ENCODE data around the gene SACS. TPM values are rescaled to one million over a fixed set of nuclear protein-coding genes. Genes with fewer than 3 reads are reported as not detected.
"Not testable (repeated sequence)": the region's sequence is repeated elsewhere in the genome, so short reads cannot be mapped to it uniquely, and the experiment has no call there.

The SACS gene
- total RNA-seq, 1 experiment from 2014 or later: 19.8 TPM

GRCh38 chr13:23411220-23411619, 22.3 kb downstream of the SACS start:
- no peak for DNase-seq (ENCODE audit: low read depth, low spot score)
- Histone ChIP-seq H3K27ac (ENCODE audit: low read length) (no peak overlapping the region), H3K4me3 (ENCODE audit: low read depth in 2 of 2, low read length in 2 of 2) (no peak overlapping the region), H3K4me1 (ENCODE audit: control insufficient read depth, insufficient read depth, low read length) (no peaks in the 10 kb centered on the region), H3K9me3 (ENCODE audit: control insufficient read depth, insufficient read depth, low read depth, low read length) (no peaks in the 10 kb centered on the region), H3K36me3 (ENCODE audit: control insufficient read depth, insufficient read depth, low read length) (no peaks in the 10 kb centered on the region), H3K27me3 (ENCODE audit: control insufficient read depth, insufficient read depth, low read length) (no peaks in the 10 kb centered on the region)
- TF ChIP-seq REST (IDR thresholded peaks at IDR 0.05; ENCODE audit: insufficient read depth in 1 of 2, low read depth in 2 of 2, low read length in 1 of 2) (no peak), POLR2AphosphoS5 (IDR thresholded peaks at IDR 0.05; ENCODE audit: low read depth, low read length) (no peak), CTCF (IDR thresholded peaks at IDR 0.05) (no peak), SIN3A (IDR thresholded peaks at IDR 0.05; ENCODE audit: borderline replicate concordance, insufficient read depth, low read depth, low read length) (no peak), TCF7L2 (IDR thresholded peaks at IDR 0.05; ENCODE audit: low read depth, low read length) (no peak)
- no TSS peak for BruUV-seq (replicated peaks)
- ATAC-seq: no peak
- POLR2A ChIA-PET: no interaction called here
- CTCF ChIA-PET: no interaction called here
- intact Hi-C loops (cut with micrococcal nuclease; ENCODE audit: unreplicated experiment) (no loop called here), in situ Hi-C loops (cut with HindIII; ENCODE audit: low pct_unique_long_range_greater_than_20kb, low sequenced_read_pairs) (no loop called here)

- POLR2A ChIA-PET: no interaction called here
- in situ Hi-C loops (cut with HindIII; ENCODE audit: low pct_unique_long_range_greater_than_20kb, low sequenced_read_pairs): no loop called here
- Histone ChIP-seq H3K27ac (ENCODE audit: low read length) (no peak overlapping the region), H3K9me3 (ENCODE audit: control insufficient read depth, insufficient read depth, low read depth, low read length) (no peaks in the 10 kb centered on the region), H3K4me3 (ENCODE audit: low read depth in 2 of 2, low read length in 2 of 2) (no peak overlapping the region), H3K27me3 (ENCODE audit: control insufficient read depth, insufficient read depth, low read length) (no peaks in the 10 kb centered on the region), H3K4me1 (ENCODE audit: control insufficient read depth, insufficient read depth, low read length) (no peaks in the 10 kb centered on the region), H3K36me3 (ENCODE audit: control insufficient read depth, insufficient read depth, low read length) (no peaks in the 10 kb centered on the region)
- intact Hi-C loops (cut with micrococcal nuclease; ENCODE audit: unreplicated experiment): no loop called here
- ATAC-seq (no peak), DNase-seq (ENCODE audit: low read depth, low spot score) (no peak)
- no TSS peak for BruUV-seq (replicated peaks)
- no peak for TF ChIP-seq TCF7L2 (IDR thresholded peaks at IDR 0.05; ENCODE audit: low read depth, low read length)
- CTCF ChIA-PET: interaction anchor here (0.7 kb wide), 1 partner anchor 404 kb away, joined by 7 read pairs; no protein-coding TSS in a partner anchor
Measured at GRCh38 chr13:23408026-23408425, 25.5 kb downstream of the SACS start.

- in situ Hi-C loops (cut with HindIII; ENCODE audit: low pct_unique_long_range_greater_than_20kb, low sequenced_read_pairs); H3K4me1 ChIP-seq (ENCODE audit: control insufficient read depth, insufficient read depth, low read length); DNase-seq (ENCODE audit: low read depth, low spot score); H3K36me3 ChIP-seq (ENCODE audit: control insufficient read depth, insufficient read depth, low read length); H3K27me3 ChIP-seq (ENCODE audit: control insufficient read depth, insufficient read depth, low read length); H3K9me3 ChIP-seq (ENCODE audit: control insufficient read depth, insufficient read depth, low read depth, low read length); CTCF ChIA-PET; ATAC-seq; H3K27ac ChIP-seq (ENCODE audit: low read length); BruUV-seq (replicated peaks); POLR2A ChIA-PET; intact Hi-C loops (cut with micrococcal nuclease; ENCODE audit: unreplicated experiment); H3K4me3 ChIP-seq (ENCODE audit: low read depth in 2 of 2, low read length in 2 of 2): not testable (repeated sequence)
Measured at GRCh38 chr13:23401156-23401555, 32.3 kb downstream of the SACS start.

Measured in Panc1 (cell line).